Activated T-helper 17 cell treated with anti-CD3 and anti-CD28 coated beads, Interleukin-2, amount 50 U/mL, for 72 hours (primary cell): ENCODE measurements around the gene KIR2DL1. TPM values are rescaled to one million over a fixed set of nuclear protein-coding genes. Genes with fewer than 3 reads are reported as not detected.
"Not testable (repeated sequence)": the region's sequence is repeated elsewhere in the genome, so short reads cannot be mapped to it uniquely, and the experiment has no call there.

ENCODE experiments used
- ATAC-seq: fragments of 150-1000 bp; cut with Tn5 transposase; replicated peaks from 2 replicates; pipeline ENCODE4 v1.10.0; 2021; ENCODE audit warnings: mild to moderate bottlenecking, moderate library complexity
- H3K27ac Mint-ChIP-seq: one replicate; pipeline ENCODE4 v1.8.0; 2022; ENCODE audit warnings: mixed read lengths
- H3K27me3 Mint-ChIP-seq: one replicate; pipeline ENCODE4 v1.8.0; 2022; ENCODE audit warnings: mixed read lengths
- H3K36me3 Mint-ChIP-seq: one replicate; pipeline ENCODE4 v1.8.0; 2022; ENCODE audit warnings: low read depth, mild to moderate bottlenecking, mixed read lengths
- H3K4me1 Mint-ChIP-seq: one replicate; pipeline ENCODE4 v1.8.0; 2022; ENCODE audit warnings: mixed read lengths
- H3K4me3 Mint-ChIP-seq: one replicate; pipeline ENCODE4 v1.8.0; 2022; ENCODE audit warnings: mild to moderate bottlenecking, mixed read lengths
- H3K9me3 Mint-ChIP-seq: one replicate; pipeline ENCODE4 v1.8.0; 2022; ENCODE audit warnings: mixed read lengths
- total RNA-seq, 2 donors: library from RNA; stranded (reverse); gene quantifications; one replicate each; pipeline ENCODE4 v1.2.3, GENCODE V29; 2022

KIR2DL1 gene
- total RNA-seq, 2 donors from 2014 or later, result not detected

DNA sequence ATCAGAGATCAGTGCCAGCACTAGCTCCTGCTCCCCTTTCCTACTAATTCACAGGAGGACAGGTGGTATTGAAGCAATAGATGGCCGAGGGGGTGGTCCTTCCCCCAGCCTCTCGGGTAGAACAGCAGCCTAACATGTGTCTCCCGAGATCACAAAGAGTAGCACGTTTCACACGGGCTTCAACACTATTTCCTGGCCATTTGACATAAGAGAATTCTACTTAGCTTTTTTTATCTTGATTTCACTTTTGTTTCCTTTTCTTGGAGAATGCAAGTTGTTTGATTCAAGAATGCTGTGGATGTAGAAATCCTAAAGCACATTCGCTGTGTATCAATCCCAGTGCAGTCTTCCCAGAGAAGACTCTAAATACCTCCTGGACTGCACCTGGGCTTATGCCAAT is 19.3 kb upstream of the KIR2DL1 start:
- H3K9me3 Mint-ChIP-seq, H3K27ac Mint-ChIP-seq, H3K4me3 Mint-ChIP-seq, ATAC-seq, H3K4me1 Mint-ChIP-seq, H3K36me3 Mint-ChIP-seq: not testable (repeated sequence)
- peaks cover 14% of the 10 kb centered on the region for H3K27me3 Mint-ChIP-seq

- not testable (repeated sequence) for H3K4me1 Mint-ChIP-seq, ATAC-seq, H3K27ac Mint-ChIP-seq, H3K27me3 Mint-ChIP-seq, H3K9me3 Mint-ChIP-seq, H3K4me3 Mint-ChIP-seq, H3K36me3 Mint-ChIP-seq
Measured at GRCh38 chr19:54756204-54757110, 13.1 kb upstream of the KIR2DL1 start.

GRCh38 chr19:54758577-54758976 is 11.0 kb upstream of the KIR2DL1 start:
- not testable (repeated sequence) for H3K36me3 Mint-ChIP-seq, H3K27ac Mint-ChIP-seq, H3K9me3 Mint-ChIP-seq, H3K27me3 Mint-ChIP-seq, ATAC-seq, H3K4me3 Mint-ChIP-seq, H3K4me1 Mint-ChIP-seq

- not testable (repeated sequence) for H3K36me3 Mint-ChIP-seq, H3K4me1 Mint-ChIP-seq, ATAC-seq, H3K4me3 Mint-ChIP-seq, H3K27me3 Mint-ChIP-seq, H3K9me3 Mint-ChIP-seq, H3K27ac Mint-ChIP-seq
Measured at GRCh38 chr19:54764219-54764618, 5.4 kb upstream of the KIR2DL1 start.

- H3K4me3 Mint-ChIP-seq, H3K27me3 Mint-ChIP-seq, H3K9me3 Mint-ChIP-seq, H3K4me1 Mint-ChIP-seq, ATAC-seq, H3K27ac Mint-ChIP-seq, H3K36me3 Mint-ChIP-seq: not testable (repeated sequence)
Measured at GRCh38 chr19:54766464-54766863, 3.1 kb upstream of the KIR2DL1 start.

DNA sequence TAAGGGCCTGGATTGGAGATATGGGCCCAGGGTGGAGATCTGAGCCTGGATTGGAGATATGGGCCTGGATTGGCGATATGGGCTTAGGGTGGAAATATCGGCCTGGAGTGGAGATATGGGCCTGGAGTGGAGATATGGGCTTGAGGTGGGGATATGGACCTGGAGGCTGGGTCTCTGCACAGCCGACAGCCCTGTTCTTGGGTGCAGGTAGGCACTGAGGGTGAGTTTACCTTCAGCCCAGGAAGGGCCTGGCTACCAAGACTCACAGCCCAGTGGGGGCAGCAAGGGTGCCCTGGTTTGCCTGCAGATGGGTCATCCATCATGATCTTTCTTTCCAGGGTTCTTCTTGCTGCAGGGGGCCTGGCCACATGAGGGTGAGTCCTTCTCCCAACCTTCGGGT is 918 bp downstream of the KIR2DL1 start:
- H3K4me1 Mint-ChIP-seq, H3K27ac Mint-ChIP-seq, ATAC-seq, H3K9me3 Mint-ChIP-seq, H3K36me3 Mint-ChIP-seq, H3K27me3 Mint-ChIP-seq, H3K4me3 Mint-ChIP-seq: not testable (repeated sequence)

GRCh38 chr19:54771018-54771960 is 1.7 kb downstream of the KIR2DL1 start:
- not testable (repeated sequence) for H3K27ac Mint-ChIP-seq, H3K9me3 Mint-ChIP-seq, ATAC-seq, H3K27me3 Mint-ChIP-seq, H3K4me3 Mint-ChIP-seq, H3K4me1 Mint-ChIP-seq, H3K36me3 Mint-ChIP-seq

DNA sequence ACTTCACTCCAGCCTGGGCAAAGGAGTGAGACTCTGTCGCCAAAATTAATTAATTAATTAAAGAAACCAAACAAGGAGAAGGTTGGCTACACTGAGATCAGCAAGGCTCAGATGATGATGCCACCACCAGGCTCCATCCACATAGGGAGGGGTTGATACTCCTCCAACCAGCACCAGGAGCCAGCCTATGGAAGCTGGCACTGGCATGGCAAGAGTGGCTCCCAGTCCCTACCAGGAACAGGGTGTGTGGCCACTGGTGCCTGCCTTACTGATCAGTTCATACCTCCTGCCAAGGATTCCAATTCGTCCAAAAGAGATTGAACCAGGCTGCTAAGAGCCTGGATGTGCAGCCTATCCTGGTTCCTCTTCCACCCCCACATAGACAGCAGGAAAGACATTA is 3.1 kb downstream of the KIR2DL1 start:
- not testable (repeated sequence) for H3K27ac Mint-ChIP-seq, H3K9me3 Mint-ChIP-seq, H3K4me1 Mint-ChIP-seq, H3K4me3 Mint-ChIP-seq, H3K27me3 Mint-ChIP-seq, H3K36me3 Mint-ChIP-seq, ATAC-seq

DNA sequence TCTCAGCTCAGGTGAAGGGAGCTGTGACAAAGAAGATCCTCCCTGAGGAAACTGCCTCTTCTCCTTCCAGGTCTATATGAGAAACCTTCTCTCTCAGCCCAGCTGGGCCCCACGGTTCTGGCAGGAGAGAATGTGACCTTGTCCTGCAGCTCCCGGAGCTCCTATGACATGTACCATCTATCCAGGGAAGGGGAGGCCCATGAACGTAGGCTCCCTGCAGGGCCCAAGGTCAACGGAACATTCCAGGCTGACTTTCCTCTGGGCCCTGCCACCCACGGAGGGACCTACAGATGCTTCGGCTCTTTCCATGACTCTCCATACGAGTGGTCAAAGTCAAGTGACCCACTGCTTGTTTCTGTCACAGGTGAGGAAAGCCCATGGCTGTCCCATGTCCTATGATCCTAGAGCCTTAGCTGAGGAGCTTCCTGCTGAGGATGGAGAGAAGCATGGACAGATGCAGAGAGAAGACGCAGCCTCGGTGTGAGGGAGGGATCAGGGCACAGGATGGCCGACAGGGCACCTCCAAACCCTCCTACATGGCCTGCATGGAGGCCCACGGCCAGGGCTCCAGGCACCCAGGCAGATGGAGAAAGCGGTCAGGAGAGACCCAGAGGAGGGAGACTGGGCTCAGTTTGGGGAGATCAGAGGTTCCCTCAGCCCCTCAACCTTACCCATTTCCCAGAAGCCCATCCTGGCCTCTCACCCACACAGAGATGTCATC is 5.7 kb downstream of the KIR2DL1 start:
- not testable (repeated sequence) for H3K27ac Mint-ChIP-seq, H3K27me3 Mint-ChIP-seq, H3K4me1 Mint-ChIP-seq

DNA sequence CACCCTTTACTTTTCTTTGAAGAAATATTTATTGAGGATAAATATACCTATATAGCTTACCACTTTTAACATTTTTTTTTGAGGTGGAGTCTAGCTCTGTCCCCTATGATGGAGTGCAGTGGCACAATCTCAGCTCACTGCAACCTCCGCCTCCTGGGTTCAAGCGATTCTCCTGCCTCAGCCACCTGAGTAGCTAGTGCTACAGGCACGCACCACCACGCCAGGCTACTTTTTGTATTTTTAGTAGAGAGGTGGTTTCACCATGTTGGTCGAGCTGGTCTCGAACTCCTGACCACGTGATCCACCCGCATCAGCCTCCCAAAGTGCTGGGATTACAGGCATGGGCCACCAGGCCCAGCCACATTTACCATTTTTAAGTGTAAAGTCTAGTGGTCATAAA is 6.2 kb downstream of the KIR2DL1 start:
- not testable (repeated sequence) for H3K9me3 Mint-ChIP-seq, H3K4me3 Mint-ChIP-seq, ATAC-seq, H3K36me3 Mint-ChIP-seq, H3K27ac Mint-ChIP-seq, H3K4me1 Mint-ChIP-seq, H3K27me3 Mint-ChIP-seq

More for the DNA sequence above, 5.7 kb downstream of the KIR2DL1 start:
- H3K36me3 Mint-ChIP-seq, H3K4me3 Mint-ChIP-seq, H3K9me3 Mint-ChIP-seq, ATAC-seq: not testable (repeated sequence)

- not testable (repeated sequence) for H3K4me3 Mint-ChIP-seq, H3K27ac Mint-ChIP-seq
Measured at GRCh38 chr19:54777851-54778250, 8.3 kb downstream of the KIR2DL1 start.

DNA sequence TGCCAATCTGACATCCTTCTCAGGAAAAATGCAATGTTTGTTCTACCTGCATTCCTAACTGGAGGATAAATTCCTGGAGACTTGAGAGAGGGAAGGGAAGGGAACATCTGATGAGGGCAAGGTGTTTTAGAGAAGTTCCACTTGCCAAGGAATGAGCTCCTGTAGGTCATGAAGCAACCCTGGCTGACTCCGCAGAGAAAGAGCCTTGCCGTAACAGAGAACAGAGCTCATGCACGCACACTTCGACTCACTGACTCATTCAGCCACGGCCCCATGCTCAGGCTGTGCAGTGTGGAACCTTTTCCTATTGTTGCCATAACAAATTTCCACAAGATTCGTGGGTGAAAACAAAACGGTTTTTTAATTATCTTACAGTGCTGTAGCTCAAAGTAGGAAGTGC is 9.3 kb downstream of the KIR2DL1 start:
- not testable (repeated sequence) for H3K9me3 Mint-ChIP-seq, H3K27ac Mint-ChIP-seq, ATAC-seq, H3K4me1 Mint-ChIP-seq, H3K36me3 Mint-ChIP-seq, H3K4me3 Mint-ChIP-seq
- peaks cover 13% of the 10 kb centered on the region for H3K27me3 Mint-ChIP-seq

More at GRCh38 chr19:54777851-54778250, 8.3 kb downstream of the KIR2DL1 start:
- not testable (repeated sequence) for H3K4me1 Mint-ChIP-seq, H3K9me3 Mint-ChIP-seq, ATAC-seq, H3K36me3 Mint-ChIP-seq, H3K27me3 Mint-ChIP-seq

GRCh38 chr19:54782916-54783315 is 13.3 kb downstream of the KIR2DL1 start:
- ATAC-seq, H3K9me3 Mint-ChIP-seq, H3K4me3 Mint-ChIP-seq, H3K36me3 Mint-ChIP-seq, H3K4me1 Mint-ChIP-seq, H3K27ac Mint-ChIP-seq: not testable (repeated sequence)
- H3K27me3 Mint-ChIP-seq, result peaks cover 21% of the 10 kb centered on the region

DNA sequence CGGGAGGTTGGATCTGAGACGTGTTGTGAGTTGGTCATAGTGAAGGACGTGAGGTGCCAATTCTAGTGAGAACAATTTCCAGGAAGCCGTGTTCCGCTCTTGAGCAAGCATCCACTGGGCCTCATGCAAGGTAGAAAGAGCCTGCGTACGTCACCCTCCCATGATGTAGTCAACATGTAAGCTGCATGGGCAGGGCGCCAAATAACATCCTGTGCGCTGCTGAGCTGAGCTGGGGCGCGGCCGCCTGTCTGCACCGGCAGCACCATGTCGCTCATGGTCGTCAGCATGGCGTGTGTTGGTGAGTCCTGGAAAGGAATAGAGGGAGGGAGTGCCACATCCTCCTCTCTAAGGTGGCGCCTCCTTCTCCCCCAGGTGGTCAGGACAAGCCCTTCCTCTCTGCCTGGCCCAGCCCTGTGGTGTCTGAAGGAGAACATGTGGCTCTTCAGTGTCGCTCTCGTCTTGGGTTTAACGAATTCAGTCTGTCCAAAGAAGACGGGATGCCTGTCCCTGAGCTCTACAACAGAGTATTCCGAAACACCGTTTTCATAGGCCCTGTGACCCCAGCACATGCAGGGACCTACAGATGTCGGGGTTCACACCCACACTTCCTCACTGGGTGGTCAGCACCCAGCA is 16.6 kb downstream of the KIR2DL1 start:
- not testable (repeated sequence) for H3K27ac Mint-ChIP-seq, H3K4me1 Mint-ChIP-seq, H3K9me3 Mint-ChIP-seq, ATAC-seq, H3K36me3 Mint-ChIP-seq, H3K4me3 Mint-ChIP-seq
- H3K27me3 Mint-ChIP-seq, result peaks cover 19% of the 10 kb centered on the region
